HepG2 (cell line): ENCODE results near the gene PNKD. TPM values are rescaled to one million over a fixed set of nuclear protein-coding genes. Genes with fewer than 3 reads are reported as not detected.

Experiments
- BRCA1 ChIP-seq: sonication (generic); formaldehyde crosslinking; IDR thresholded peaks from 2 replicates; pipeline ENCODE4 v1.4.0; 2020; ENCODE audit warnings: missing genetic modification reagents
- BRD4 ChIP-seq: sonication (generic); formaldehyde crosslinking; IDR thresholded peaks from 2 replicates; pipeline ENCODE4 v1.4.0; 2020; ENCODE audit warnings: missing genetic modification reagents
- POLR2A ChIP-seq, 2 experiments: IDR thresholded peaks; 2 replicates each; pipeline ENCODE4 v1.6.1; 2011; ENCODE audit warnings: low read depth in 2 of 2, low read length in 2 of 2, mild to moderate bottlenecking in 1 of 2, moderate library complexity in 1 of 2; ENCODE audit not compliant: insufficient read depth in 1 of 2
- PRMT3 ChIP-seq: sonication (generic); formaldehyde crosslinking; IDR thresholded peaks from 2 replicates; pipeline ENCODE4 v1.8.1; 2022; ENCODE audit warnings: low read depth, mild to moderate bottlenecking, moderate library complexity, missing genetic modification reagents, borderline replicate concordance
- PRPF4 ChIP-seq: fragments of 200-400 bp; formaldehyde crosslinking; IDR thresholded peaks from 2 replicates; pipeline ENCODE4 v1.6.1; 2016; ENCODE audit warnings: low read length, low read depth; ENCODE audit not compliant: poor library complexity, severe bottlenecking
- SALL1 ChIP-seq: sonication (generic); formaldehyde crosslinking; IDR thresholded peaks from 2 replicates; pipeline ENCODE4 v1.8.0; 2022; ENCODE audit warnings: mild to moderate bottlenecking, missing genetic modification reagents
- SP1 ChIP-seq, 2 experiments: fragments of 450-650 bp in 1 of 2; sonication (generic) in 1 of 2; formaldehyde crosslinking in 1 of 2; IDR thresholded peaks; 2 replicates each; pipeline versions ENCODE4 v1.4.0 to v1.6.1; 2016 to 2020; ENCODE audit warnings: missing genetic modification reagents in 1 of 2
- SYNCRIP ChIP-seq: fragments of 200-400 bp; formaldehyde crosslinking; IDR thresholded peaks from 2 replicates; pipeline ENCODE4 v1.6.1; 2018; ENCODE audit warnings: mild to moderate bottlenecking, low read depth, low read length; ENCODE audit not compliant: insufficient read depth
- TBL1XR1 ChIP-seq: fragments of 150-350 bp; IDR thresholded peaks from 2 replicates; pipeline ENCODE4 v1.6.1; 2014; ENCODE audit warnings: borderline replicate concordance, low read length; ENCODE audit not compliant: partially characterized antibody
- THRA ChIP-seq: sonication (generic); formaldehyde crosslinking; IDR thresholded peaks from 2 replicates; pipeline ENCODE4 v1.4.0; 2020; ENCODE audit warnings: missing genetic modification reagents, borderline replicate concordance
- TOE1 ChIP-seq: sonication (generic); formaldehyde crosslinking; IDR thresholded peaks from 2 replicates; pipeline ENCODE4 v1.4.0; 2020; ENCODE audit warnings: mild to moderate bottlenecking, missing genetic modification reagents
- ZBTB8A ChIP-seq: sonication (generic); formaldehyde crosslinking; IDR thresholded peaks from 2 replicates; pipeline ENCODE4 v1.4.0; 2020; ENCODE audit warnings: mild to moderate bottlenecking, low read depth, missing genetic modification reagents, borderline replicate concordance
- ZMYM3 ChIP-seq: sonication (generic); formaldehyde crosslinking; IDR thresholded peaks from 2 replicates; pipeline ENCODE4 v1.5.1; 2020; ENCODE audit warnings: mild to moderate bottlenecking, missing genetic modification reagents
- polyA plus RNA-seq, 8 experiments: library from polyadenylated mRNA; depleted of rRNA in 3 of 8; stranded (reverse) in 7 of 8; unstranded in 1 of 8; fragments of >200 nt; fragmentation: Illumina TruSeq in 4 of 8; extraction: Trizol in 4 of 8; gene quantifications; 2 replicates each; pipeline versions ENCODE4 v1.2.1 to v1.2.3, GENCODE V29; 2011 to 2016; ENCODE audit warnings: low read depth in 4 of 8, missing spikeins in 1 of 8, mixed read lengths in 1 of 8; ENCODE audit not compliant: insufficient read depth in 1 of 8
- total RNA-seq, 5 experiments: library from RNA; depleted of rRNA; stranded (reverse); fragments of >200 nt; fragmentation: Illumina TruSeq; extraction: Trizol; gene quantifications; 2 replicates each; pipeline ENCODE4 v1.2.3, GENCODE V29; 2016; ENCODE audit warnings: low read depth in 1 of 5
- TF ChIP-seq, protein P1 (sequence below): sonication (generic); formaldehyde crosslinking; IDR thresholded peaks from 2 replicates; pipeline ENCODE4 v1.4.0; 2020; ENCODE audit warnings: mild to moderate bottlenecking, low read depth, missing genetic modification reagents
- TF ChIP-seq, protein P2 (sequence below): IDR thresholded peaks from 2 replicates; pipeline ENCODE4 v1.6.1; 2016; ENCODE audit warnings: low read depth, control low read depth
- TF ChIP-seq, protein P3 (sequence below): sonication (generic); formaldehyde crosslinking; IDR thresholded peaks from 2 replicates; pipeline ENCODE4 v1.4.0; 2020; ENCODE audit warnings: mild to moderate bottlenecking, missing genetic modification reagents

PNKD gene
- total and polyA plus RNA-seq, 2 of the 13 experiments (the other 11 are each of a cell fraction or from before 2014, with no cell fraction given), result 55.9 to 80.4 TPM

DNA sequence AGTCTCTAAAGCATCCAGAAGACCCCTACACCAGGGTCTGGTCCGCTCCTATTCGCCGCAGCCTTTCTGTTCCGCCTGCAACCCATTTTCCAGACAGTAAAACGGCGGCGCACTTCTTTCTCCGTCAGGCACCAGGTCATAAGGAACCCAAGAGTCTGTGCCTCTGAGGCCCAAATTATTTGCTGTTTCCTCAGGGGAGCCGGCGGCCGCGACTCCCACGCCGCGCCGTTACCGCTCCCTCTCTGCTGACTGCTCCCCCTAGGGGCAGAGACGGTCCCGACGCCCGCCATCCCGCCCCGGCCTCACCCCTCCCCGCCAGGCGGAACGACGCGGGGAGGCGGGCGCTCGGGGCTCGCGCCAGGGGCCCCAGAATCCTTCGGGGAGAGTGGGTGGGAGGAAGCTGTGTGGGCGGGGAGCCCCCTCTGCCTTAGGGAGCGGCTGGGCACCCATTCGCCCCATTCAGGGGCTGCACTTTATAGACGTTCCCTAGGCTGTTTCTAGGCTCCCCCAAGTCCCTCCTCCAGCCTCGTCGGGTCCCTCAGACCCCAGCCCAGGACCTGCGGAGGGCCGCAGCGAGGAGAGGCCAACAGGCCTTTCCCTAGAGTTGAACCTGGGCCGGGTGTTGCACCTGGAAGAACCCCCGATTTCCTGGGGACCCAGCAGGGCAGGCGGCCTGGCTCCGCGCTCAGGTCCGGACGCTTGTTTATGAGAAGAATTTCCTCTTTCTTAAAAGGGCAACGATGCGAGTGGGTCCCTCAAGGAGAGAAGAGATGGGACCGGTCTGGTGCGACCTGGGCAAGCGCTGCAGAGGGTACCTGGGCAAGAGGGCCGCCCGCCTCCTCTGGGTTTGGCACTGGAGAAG is 125.7 kb downstream of the PNKD start (continued):
- peak; percentile 78; the same call in 1 of the 2 replicates for TF ChIP-seq ZBTB8A (CRISPR knock-in tag)
- no peak for TF ChIP-seq SYNCRIP
- TF ChIP-seq, protein P1, sequence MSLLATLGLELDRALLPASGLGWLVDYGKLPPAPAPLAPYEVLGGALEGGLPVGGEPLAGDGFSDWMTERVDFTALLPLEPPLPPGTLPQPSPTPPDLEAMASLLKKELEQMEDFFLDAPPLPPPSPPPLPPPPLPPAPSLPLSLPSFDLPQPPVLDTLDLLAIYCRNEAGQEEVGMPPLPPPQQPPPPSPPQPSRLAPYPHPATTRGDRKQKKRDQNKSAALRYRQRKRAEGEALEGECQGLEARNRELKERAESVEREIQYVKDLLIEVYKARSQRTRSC (CRISPR knock-in tag), result peak; percentile 91; the same call in 1 of the 2 replicates
- TF ChIP-seq, protein P2, sequence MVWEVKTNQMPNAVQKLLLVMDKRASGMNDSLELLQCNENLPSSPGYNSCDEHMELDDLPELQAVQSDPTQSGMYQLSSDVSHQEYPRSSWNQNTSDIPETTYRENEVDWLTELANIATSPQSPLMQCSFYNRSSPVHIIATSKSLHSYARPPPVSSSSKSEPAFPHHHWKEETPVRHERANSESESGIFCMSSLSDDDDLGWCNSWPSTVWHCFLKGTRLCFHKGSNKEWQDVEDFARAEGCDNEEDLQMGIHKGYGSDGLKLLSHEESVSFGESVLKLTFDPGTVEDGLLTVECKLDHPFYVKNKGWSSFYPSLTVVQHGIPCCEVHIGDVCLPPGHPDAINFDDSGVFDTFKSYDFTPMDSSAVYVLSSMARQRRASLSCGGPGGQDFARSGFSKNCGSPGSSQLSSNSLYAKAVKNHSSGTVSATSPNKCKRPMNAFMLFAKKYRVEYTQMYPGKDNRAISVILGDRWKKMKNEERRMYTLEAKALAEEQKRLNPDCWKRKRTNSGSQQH, result peak; percentile 44; the same call in 1 of the 2 replicates
- TF ChIP-seq, protein P3, sequence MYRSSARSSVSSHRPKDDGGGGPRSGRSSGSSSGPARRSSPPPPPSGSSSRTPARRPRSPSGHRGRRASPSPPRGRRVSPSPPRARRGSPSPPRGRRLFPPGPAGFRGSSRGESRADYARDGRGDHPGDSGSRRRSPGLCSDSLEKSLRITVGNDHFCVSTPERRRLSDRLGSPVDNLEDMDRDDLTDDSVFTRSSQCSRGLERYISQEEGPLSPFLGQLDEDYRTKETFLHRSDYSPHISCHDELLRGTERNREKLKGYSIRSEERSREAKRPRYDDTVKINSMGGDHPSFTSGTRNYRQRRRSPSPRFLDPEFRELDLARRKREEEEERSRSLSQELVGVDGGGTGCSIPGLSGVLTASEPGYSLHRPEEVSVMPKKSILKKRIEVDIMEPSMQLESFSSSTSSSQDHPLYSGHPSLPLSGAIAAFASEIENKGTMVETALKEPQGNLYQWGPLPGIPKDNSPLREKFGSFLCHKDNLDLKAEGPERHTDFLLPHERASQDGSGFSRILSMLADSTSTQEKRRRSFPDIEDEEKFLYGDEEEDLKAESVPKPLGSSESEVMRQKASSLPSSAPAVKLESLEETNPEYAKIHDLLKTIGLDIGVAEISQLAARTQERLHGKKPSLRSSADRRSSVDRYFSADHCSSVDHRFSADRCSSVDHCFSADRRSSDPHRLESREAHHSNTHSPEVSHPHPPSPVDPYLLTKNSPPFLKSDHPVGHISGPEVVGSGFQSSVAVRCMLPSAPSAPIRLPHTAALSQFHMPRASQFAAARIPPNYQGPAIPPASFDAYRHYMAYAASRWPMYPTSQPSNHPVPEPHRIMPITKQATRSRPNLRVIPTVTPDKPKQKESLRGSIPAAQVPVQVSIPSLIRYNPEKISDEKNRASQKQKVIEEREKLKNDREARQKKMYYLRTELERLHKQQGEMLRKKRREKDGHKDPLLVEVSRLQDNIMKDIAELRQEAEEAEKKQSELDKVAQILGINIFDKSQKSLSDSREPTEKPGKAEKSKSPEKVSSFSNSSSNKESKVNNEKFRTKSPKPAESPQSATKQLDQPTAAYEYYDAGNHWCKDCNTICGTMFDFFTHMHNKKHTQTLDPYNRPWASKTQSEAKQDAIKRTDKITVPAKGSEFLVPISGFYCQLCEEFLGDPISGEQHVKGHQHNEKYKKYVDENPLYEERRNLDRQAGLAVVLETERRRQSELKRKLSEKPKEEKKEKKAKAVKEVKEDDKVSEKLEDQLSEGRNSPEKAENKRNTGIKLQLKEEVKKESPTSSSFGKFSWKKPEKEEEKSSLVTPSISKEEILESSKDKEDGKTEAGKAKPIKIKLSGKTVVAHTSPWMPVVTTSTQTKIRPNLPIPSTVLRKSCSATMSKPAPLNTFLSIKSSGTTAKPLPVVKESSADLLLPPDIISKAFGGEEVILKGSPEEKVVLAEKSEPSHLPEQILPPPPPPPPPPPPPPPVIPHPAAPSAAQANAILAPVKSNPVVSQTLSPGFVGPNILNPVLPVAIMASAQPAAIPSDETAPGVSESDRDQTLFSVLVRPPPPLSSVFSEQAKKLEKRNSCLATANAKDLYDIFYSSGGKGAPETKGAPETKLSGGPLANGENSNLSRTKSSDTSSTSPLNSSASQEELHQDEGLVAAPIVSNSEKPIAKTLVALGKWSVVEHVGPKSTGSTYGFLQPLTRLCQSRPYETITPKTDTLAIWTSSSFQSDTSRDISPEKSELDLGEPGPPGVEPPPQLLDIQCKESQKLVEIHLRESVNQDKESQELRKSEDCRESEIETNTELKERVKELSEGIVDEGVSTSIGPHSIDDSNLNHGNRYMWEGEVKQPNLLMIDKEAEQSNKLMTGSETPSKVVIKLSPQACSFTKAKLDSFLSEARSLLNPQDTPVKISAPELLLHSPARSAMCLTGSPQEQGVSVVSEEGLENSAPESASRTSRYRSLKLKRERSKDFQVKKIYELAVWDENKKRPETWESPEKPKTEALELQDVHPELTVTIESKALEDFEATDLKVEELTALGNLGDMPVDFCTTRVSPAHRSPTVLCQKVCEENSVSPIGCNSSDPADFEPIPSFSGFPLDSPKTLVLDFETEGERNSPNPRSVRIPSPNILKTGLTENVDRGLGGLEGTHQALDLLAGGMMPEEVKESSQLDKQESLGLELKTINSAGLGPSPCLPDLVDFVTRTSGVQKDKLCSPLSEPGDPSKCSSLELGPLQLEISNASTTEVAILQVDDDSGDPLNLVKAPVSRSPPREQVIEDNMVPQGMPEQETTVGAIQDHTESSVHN, result peak; percentile 89
- TF ChIP-seq PRPF4, result no peak
- peak; percentile 88; the same call in 1 of the 2 replicates for TF ChIP-seq TOE1 (CRISPR knock-in tag)
- peak; percentile 86 for TF ChIP-seq TBL1XR1
- peak; percentile 45 for TF ChIP-seq BRCA1 (CRISPR knock-in tag)
- TF ChIP-seq SP1 (IDR thresholded peaks at IDR 0.05), result no peak
- TF ChIP-seq SP1 (CRISPR knock-in tag; IDR thresholded peaks at IDR 0.05), result peak; percentile 95
- TF ChIP-seq PRMT3 (CRISPR knock-in tag), result no peak
- peak; percentile 90; the same call in 1 of the 2 replicates for TF ChIP-seq ZMYM3 (CRISPR knock-in tag)
- peak; percentile 92 for TF ChIP-seq SALL1 (CRISPR knock-in tag)
- peak; percentile 91 for TF ChIP-seq BRD4 (CRISPR knock-in tag)
- peak; percentile 86 for TF ChIP-seq THRA (CRISPR knock-in tag)
- TF ChIP-seq POLR2A (IDR thresholded peaks at IDR 0.05; ENCODE audit: insufficient read depth in 1 of 2, low read depth in 2 of 2, low read length in 2 of 2), result peak in 1 of 2 experiments; percentile 23; a peak in 1 of 4 replicates
